ENCODE measurements around the gene EMC6.

Gene EMC6

GRCh38 chr17:3695723-3696411 lies 27.3 kb downstream of the EMC6 start, which contains the start of gene P2RX5:
Gene P2RX5, minus strand, starts transcription at chr17:3696155. Its CDS starts 150 bp downstream, at chr17:3696005.
- TF ChIP-seq FOXP2 (optimal IDR thresholded peaks at IDR 0.05; ENCODE audit: borderline replicate concordance, extremely low read depth, extremely low read length, insufficient read depth) (no peak), TAF1 (IDR thresholded peaks at IDR 0.05; ENCODE audit: borderline replicate concordance, insufficient read depth, low read length) (no peak), SIN3A (IDR thresholded peaks at IDR 0.05; ENCODE audit: borderline replicate concordance, insufficient read depth, low read length) (no peak), REST (IDR thresholded peaks at IDR 0.05; ENCODE audit: insufficient read depth in 1 of 2, low read depth in 2 of 2, low read length in 2 of 2) (peak in 1 of 2 experiments; percentile 56; a peak in 1 of 4 replicates), POLR2AphosphoS5 (IDR thresholded peaks at IDR 0.05; ENCODE audit: low read depth, low read length) (no peak)

DNA sequence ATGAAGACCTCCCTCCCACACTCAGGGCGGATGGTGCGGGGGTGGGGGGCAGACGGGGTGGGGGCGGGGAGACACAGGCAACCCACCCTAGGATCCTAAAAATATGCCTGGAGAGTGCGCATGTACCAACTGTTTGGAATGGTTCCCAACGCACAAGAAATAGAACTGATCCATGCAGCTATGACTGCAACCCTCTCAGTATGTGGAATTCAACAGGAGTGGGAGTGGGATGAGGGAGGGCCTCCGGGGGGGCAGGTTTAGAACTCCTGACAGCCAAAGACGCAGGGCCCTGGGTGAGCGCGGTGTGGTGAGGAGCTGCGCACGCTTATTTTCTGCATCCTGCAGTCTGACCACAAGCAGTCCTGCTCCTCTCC lies 28.5 kb downstream of the EMC6 start:
- TF ChIP-seq TAF1 (IDR thresholded peaks at IDR 0.05; ENCODE audit: borderline replicate concordance, insufficient read depth, low read length) (no peak), SIN3A (IDR thresholded peaks at IDR 0.05; ENCODE audit: borderline replicate concordance, insufficient read depth, low read length) (no peak), POLR2AphosphoS5 (IDR thresholded peaks at IDR 0.05; ENCODE audit: low read depth, low read length) (no peak), REST (IDR thresholded peaks at IDR 0.05; ENCODE audit: insufficient read depth in 1 of 2, low read depth in 2 of 2, low read length in 2 of 2) (no peak), FOXP2 (optimal IDR thresholded peaks at IDR 0.05; ENCODE audit: borderline replicate concordance, extremely low read depth, extremely low read length, insufficient read depth) (no peak)

- TF ChIP-seq REST (IDR thresholded peaks at IDR 0.05; ENCODE audit: insufficient read depth in 1 of 2, low read depth in 2 of 2, low read length in 2 of 2) = no peak
- no peak for TF ChIP-seq POLR2AphosphoS5 (IDR thresholded peaks at IDR 0.05; ENCODE audit: low read depth, low read length)
- no peak for TF ChIP-seq SIN3A (IDR thresholded peaks at IDR 0.05; ENCODE audit: borderline replicate concordance, insufficient read depth, low read length)
- no peak for TF ChIP-seq FOXP2 (optimal IDR thresholded peaks at IDR 0.05; ENCODE audit: borderline replicate concordance, extremely low read depth, extremely low read length, insufficient read depth)
- no peak for TF ChIP-seq TAF1 (IDR thresholded peaks at IDR 0.05; ENCODE audit: borderline replicate concordance, insufficient read depth, low read length)
Measured at GRCh38 chr17:3698139-3698538, 29.5 kb downstream of the EMC6 start.

- no peak for TF ChIP-seq TAF1 (IDR thresholded peaks at IDR 0.05; ENCODE audit: borderline replicate concordance, insufficient read depth, low read length)
- no peak for TF ChIP-seq POLR2AphosphoS5 (IDR thresholded peaks at IDR 0.05; ENCODE audit: low read depth, low read length)
- TF ChIP-seq SIN3A (IDR thresholded peaks at IDR 0.05; ENCODE audit: borderline replicate concordance, insufficient read depth, low read length) = no peak
- no peak for TF ChIP-seq REST (IDR thresholded peaks at IDR 0.05; ENCODE audit: insufficient read depth in 1 of 2, low read depth in 2 of 2, low read length in 2 of 2)
- no peak for TF ChIP-seq FOXP2 (optimal IDR thresholded peaks at IDR 0.05; ENCODE audit: borderline replicate concordance, extremely low read depth, extremely low read length, insufficient read depth)
Measured at GRCh38 chr17:3699951-3700350, 31.3 kb downstream of the EMC6 start.

Measured in PFSK-1 (cell line).